Forelimb muscle (tissue), 1 donor: ENCODE results near the gene C4BPB. TPM values are rescaled to one million over a fixed set of nuclear protein-coding genes. Genes with fewer than 3 reads are reported as not detected.
A peak's percentile ranks its signal among the peaks of the same experiment; 100 is the strongest.

ENCODE experiments used
- DNase-seq: peaks from one replicate; pipeline ENCODE4 v3.0.0-alpha.2; 2013; ENCODE audit warnings: low read depth
- polyA plus RNA-seq: library from polyadenylated mRNA; unstranded; fragments of 120-200 nt; gene quantifications from one replicate; pipeline ENCODE4 v1.2.1, GENCODE V29; 2013; ENCODE audit not compliant: insufficient read length

Gene C4BPB
- polyA plus RNA-seq, 1 donor, result 0.18 TPM

GRCh38 chr1:207059881-207060280 lies 28.8 kb upstream of the C4BPB start:
- DNase-seq, result no peak

GRCh38 chr1:207060596-207060995 lies 28.1 kb upstream of the C4BPB start:
- no peak for DNase-seq

- DNase-seq, result no peak
Measured at GRCh38 chr1:207062058-207062457, 26.6 kb upstream of the C4BPB start.

- DNase-seq, result no peak
Measured at GRCh38 chr1:207063014-207063413, 25.6 kb upstream of the C4BPB start.

GRCh38 chr1:207064561-207064960 lies 24.1 kb upstream of the C4BPB start:
- no peak for DNase-seq

- no peak for DNase-seq
Measured at GRCh38 chr1:207067185-207067584, 21.5 kb upstream of the C4BPB start.

- no peak for DNase-seq
Measured at GRCh38 chr1:207067665-207068064, 21.0 kb upstream of the C4BPB start.

GRCh38 chr1:207069061-207069460 lies 19.6 kb upstream of the C4BPB start:
- DNase-seq, result no peak

GRCh38 chr1:207069858-207070506 lies 18.7 kb upstream of the C4BPB start:
- DNase-seq, result no peak

- no peak for DNase-seq
Measured at GRCh38 chr1:207070811-207071210, 17.8 kb upstream of the C4BPB start.

DNA sequence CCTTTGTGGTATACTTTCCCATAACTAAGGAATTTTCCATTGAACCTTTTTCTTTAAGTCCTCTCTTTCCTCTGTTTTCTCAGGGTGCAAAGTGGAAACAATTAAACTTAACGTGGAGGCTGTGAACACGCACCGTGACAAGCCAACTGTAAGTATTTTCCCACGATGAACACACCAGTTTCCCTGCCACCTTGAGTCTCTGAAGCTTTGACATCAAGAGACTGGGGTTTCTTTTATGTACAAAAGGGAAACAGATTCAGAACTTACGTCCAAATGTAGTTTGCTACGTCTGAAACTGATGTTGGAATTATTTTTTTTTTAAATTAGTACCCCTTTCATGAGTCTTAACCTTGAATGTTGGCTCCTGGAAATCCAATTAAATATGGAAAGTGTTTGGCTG lies 17.2 kb upstream of the C4BPB start:
- no peak for DNase-seq

- DNase-seq, result no peak
Measured at GRCh38 chr1:207072233-207072632, 16.4 kb upstream of the C4BPB start.

DNA sequence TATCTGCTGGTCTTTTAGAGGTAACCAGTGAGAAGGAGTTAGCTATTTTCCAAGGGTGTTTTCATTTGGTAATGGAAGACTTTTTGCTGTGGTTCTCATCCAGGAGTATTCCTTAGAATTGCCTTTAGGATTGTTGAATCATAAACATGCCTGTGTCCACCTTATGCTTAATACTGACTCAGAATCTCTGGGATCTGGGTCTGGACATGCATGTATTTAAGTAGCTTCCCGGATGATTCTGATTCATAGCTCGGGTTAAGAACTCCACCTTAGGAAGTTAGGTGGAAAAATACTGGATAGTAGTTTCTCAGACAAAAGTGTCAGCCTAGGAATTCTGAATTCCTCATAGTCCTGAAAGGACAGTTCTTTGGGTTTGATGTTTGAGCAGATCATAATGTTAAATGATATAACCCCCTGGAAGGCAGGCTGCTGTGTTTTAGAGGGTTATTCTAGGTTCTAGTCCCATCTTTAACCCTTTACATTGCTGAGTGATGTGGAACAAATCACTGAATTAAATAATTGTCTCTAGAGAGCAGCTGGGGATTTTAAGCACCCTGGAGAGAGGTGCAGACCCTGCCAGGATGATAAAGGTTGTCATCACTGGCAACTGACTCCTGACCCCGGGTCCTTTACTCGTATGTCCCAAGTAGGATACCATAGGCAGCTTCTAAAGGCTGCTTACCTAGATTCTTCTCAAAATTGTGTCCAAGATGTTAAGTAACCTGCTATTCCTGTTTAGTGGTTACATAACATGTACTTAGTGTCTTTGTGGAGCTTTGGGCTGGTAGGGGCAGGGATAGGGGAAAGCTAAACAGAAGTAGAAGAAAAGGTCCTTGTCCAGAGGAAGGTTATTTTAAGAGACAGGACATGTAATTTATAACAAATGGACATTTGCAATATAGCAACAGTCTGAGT lies 14.5 kb upstream of the C4BPB start:
- no peak for DNase-seq

- no peak for DNase-seq
Measured at GRCh38 chr1:207076181-207076955, 12.3 kb upstream of the C4BPB start.

- DNase-seq, result no peak
Measured at GRCh38 chr1:207077012-207077411, 11.6 kb upstream of the C4BPB start.

DNA sequence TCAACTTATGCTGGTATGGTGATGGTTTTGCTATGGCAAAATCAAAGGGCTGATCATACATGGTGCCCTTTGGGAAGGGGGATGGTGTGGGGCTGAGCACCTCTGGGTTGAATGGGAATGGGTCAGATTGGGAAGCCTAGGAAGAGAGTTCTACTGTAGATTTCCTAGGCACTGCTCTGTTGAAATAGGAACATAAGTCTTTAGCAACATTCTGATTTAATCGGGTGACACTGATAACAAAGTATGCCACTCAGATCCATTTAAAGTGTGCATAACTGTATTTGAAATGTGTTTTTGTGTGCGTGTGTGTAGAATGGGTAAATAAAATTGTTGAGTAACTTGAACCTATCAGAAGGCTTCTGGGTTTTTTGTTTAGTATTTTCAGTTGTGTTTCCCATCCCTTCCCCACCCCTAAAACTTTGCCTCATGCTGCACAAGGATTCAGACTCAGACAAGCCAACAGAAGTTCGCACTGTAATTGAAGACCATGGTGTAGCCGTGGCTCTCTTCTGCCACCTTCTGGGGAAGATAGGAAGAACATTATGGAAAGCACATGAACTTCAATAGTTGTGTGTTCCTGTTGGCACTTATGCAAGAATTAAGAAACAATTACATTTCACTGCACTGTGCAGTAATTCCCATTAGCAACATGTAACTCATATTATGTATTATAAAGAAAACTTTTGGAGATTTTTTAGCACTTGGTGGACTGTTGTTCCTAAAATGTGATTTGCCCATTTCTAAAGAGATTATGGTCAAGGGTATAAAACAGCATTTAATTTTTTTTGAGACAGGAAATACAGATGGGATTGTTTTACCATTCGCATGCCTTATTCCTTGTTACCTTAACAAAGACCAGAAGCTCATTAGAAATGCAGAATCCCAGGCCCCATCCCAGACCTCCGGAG lies 10.9 kb upstream of the C4BPB start:
- peak; percentile 57 for DNase-seq

DNA sequence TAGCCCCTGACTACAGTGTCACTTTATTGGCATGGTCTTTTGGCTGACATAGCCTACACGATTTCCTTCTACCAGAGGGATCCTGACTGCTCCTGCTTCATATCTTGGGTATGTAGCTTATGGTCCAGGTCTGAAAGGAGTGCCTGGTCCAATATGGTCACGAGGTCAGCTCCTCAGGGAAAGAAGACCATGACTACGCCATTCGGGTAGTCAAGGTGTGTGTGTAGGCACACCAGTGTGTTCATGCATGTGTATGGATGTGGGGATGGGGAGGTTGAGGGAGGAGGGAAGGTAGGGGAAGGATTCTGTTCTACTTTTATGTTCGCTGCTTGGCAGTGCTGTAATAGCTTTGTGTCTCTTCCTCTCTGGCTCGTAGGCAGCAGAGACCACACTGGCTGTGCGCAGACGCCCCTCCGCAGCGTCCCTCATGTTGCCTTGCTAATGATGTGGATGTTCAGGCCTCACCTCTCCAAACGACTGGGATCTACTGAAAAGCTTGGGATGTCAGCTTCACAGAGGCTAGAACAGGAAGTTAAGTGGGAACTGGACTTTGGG lies 10.0 kb upstream of the C4BPB start:
- DNase-seq, result no peak

DNA sequence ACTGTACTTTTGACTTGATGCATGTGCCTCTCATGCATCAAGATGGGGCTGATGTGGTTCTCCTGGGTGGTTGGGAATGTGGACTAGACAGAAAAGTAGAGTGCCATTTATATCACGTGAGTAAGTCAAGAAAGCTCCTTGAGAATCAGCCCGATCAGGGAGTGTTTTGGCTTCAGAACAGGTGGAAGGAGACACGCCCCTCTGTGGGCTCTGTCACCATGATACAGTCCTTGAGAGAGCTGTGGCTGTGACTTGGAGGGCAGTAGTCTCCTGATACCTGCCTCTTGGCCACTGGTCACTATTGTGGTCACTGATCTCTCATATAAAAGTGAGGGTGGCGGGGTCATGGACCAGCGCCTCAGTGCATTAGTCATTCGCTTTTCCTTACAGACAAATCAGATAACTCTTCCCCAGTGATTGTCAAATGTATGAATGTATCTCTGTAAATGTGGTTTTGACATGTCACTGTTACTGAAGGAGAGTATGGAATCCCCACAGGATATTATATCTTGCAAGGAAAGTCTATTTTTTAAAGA lies 8.9 kb upstream of the C4BPB start:
- DNase-seq, result no peak

- no peak for DNase-seq
Measured at GRCh38 chr1:207081088-207081487, 7.6 kb upstream of the C4BPB start.

GRCh38 chr1:207081806-207082205 lies 6.9 kb upstream of the C4BPB start:
- DNase-seq, result no peak

- DNase-seq, result no peak
Measured at GRCh38 chr1:207084232-207084631, 4.4 kb upstream of the C4BPB start.
